ENCODE data around the gene GNRH2.

Gene GNRH2

DNA sequence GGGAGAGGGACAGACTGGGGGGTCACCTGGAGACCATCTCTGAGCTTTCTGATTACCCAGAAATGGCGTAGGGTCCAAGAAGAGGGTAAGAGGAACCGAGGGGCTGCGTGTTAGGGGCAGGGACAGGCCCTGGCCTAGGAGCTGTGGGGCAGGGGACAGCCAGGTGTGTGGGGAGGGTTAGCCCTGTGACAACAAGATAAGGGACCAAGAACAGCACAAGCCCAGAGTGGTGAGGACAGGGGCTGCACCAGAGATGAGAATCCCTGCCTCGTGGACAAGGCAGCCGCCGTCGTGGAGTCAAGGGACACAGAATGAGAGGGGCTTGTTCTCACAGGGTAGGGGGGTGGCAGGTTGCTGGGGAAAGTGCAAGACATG, 41.6 kb downstream of the GNRH2 start:
- H3K27me3 ChIP-seq: peaks cover 0 to 67% of the 10 kb centered on the region in 2 donors
- intact Hi-C loops (cut with DNase I; ENCODE audit: low total_unique reads): no loop called here
- DNase-seq: no peak

GRCh38 chr20:3085571-3086072, 42.2 kb downstream of the GNRH2 start:
- Histone ChIP-seq H3K4me1 (peaks cover 0 to 20% (median 16%) of the 10 kb centered on the region in 4 donors), H3K4me3 (no peak overlapping the region), H3K27me3 (peaks cover 0 to 69% of the 10 kb centered on the region in 2 donors), H3K27ac (no peak overlapping the region), H3K36me3 (no peaks in the 10 kb centered on the region), H3K9me3 (no peaks in the 10 kb centered on the region)
- TF ChIP-seq CTCF (IDR thresholded peaks at IDR 0.05): no peak
- intact Hi-C loops (cut with DNase I; ENCODE audit: low total_unique reads): no loop called here
- DNase-seq: no peak

More for the DNA sequence above, 41.6 kb downstream of the GNRH2 start:
- H3K4me3 ChIP-seq: no peak overlapping the region
- no peak for TF ChIP-seq CTCF (IDR thresholded peaks at IDR 0.05)
- H3K27ac ChIP-seq: no peak overlapping the region
- H3K4me1 ChIP-seq: peaks cover 0 to 22% (median 16%) of the 10 kb centered on the region in 4 donors
- H3K9me3 ChIP-seq: no peaks in the 10 kb centered on the region
- H3K36me3 ChIP-seq: no peaks in the 10 kb centered on the region

GRCh38 chr20:3088031-3088430, 44.6 kb downstream of the GNRH2 start:
- Histone ChIP-seq H3K27me3 (peaks cover 0 to 64% of the 10 kb centered on the region in 2 donors), H3K27ac (no peak overlapping the region), H3K4me3 (no peak overlapping the region), H3K9me3 (no peaks in the 10 kb centered on the region), H3K4me1 (peaks cover 0 to 10% (median 7%) of the 10 kb centered on the region in 4 donors), H3K36me3 (no peaks in the 10 kb centered on the region)
- no peak for DNase-seq
- intact Hi-C loops (cut with DNase I; ENCODE audit: low total_unique reads): no loop called here
- no peak for TF ChIP-seq CTCF (IDR thresholded peaks at IDR 0.05)

GRCh38 chr20:3090565-3090964, 47.1 kb downstream of the GNRH2 start:
- intact Hi-C loops (cut with DNase I; ENCODE audit: low total_unique reads): no loop called here
- peaks cover 0 to 45% of the 10 kb centered on the region in 2 donors for H3K27me3 ChIP-seq
- peaks cover 0 to 9% (median 3%) of the 10 kb centered on the region in 4 donors for H3K4me1 ChIP-seq
- DNase-seq: no peak
- H3K4me3 ChIP-seq: no peak overlapping the region
- H3K36me3 ChIP-seq: no peaks in the 10 kb centered on the region
- no peaks in the 10 kb centered on the region for H3K9me3 ChIP-seq
- TF ChIP-seq CTCF (IDR thresholded peaks at IDR 0.05): no peak
- no peak overlapping the region for H3K27ac ChIP-seq

- Histone ChIP-seq H3K27me3 (peaks cover 0 to 40% of the 10 kb centered on the region in 2 donors), H3K4me1 (peaks cover 0 to 9% (median 3%) of the 10 kb centered on the region in 4 donors), H3K36me3 (no peaks in the 10 kb centered on the region), H3K9me3 (no peaks in the 10 kb centered on the region), H3K27ac (no peak overlapping the region), H3K4me3 (no peak overlapping the region)
- no peak for TF ChIP-seq CTCF (IDR thresholded peaks at IDR 0.05)
- intact Hi-C loops (cut with DNase I; ENCODE audit: low total_unique reads): no loop called here
- DNase-seq: no peak
Observed at GRCh38 chr20:3092611-3093379, 49.4 kb downstream of the GNRH2 start.

Data from tibial artery (tissue), 4 donors.